Measurements from ENCODE around the gene HDAC10.
A peak's percentile ranks its signal among the peaks of the same experiment; 100 is the strongest.

HDAC10 gene

GRCh38 chr22:50280022-50280707 lies 29.1 kb upstream of the HDAC10 start:
- no peak overlapping the region for H3K4me3 ChIP-seq (ENCODE audit: low read depth, low read length)
- in situ Hi-C loops (cut with HindIII; ENCODE audit: low sequenced_read_pairs), result no loop called here
- TF ChIP-seq CTCF (IDR thresholded peaks at IDR 0.05; ENCODE audit: low read depth, low read length, missing control alignments), result no peak
- DNase-seq (ENCODE audit: low read depth), result no peak

- in situ Hi-C loops (cut with HindIII; ENCODE audit: low sequenced_read_pairs), result no loop called here
- no peak for DNase-seq (ENCODE audit: low read depth)
- TF ChIP-seq CTCF (IDR thresholded peaks at IDR 0.05; ENCODE audit: low read depth, low read length, missing control alignments), result no peak
- H3K4me3 ChIP-seq (ENCODE audit: low read depth, low read length), result no peak overlapping the region
Observed at GRCh38 chr22:50278956-50279619, 28.0 kb upstream of the HDAC10 start.

- in situ Hi-C loops (cut with HindIII; ENCODE audit: low sequenced_read_pairs), result no loop called here
- no peak for DNase-seq (ENCODE audit: low read depth)
- no peak for TF ChIP-seq CTCF (IDR thresholded peaks at IDR 0.05; ENCODE audit: low read depth, low read length, missing control alignments)
- no peak overlapping the region for H3K4me3 ChIP-seq (ENCODE audit: low read depth, low read length)
Observed at GRCh38 chr22:50278461-50278860, 27.4 kb upstream of the HDAC10 start.

- no peak for DNase-seq (ENCODE audit: low read depth)
- H3K4me3 ChIP-seq (ENCODE audit: low read depth, low read length), result no peak overlapping the region
- in situ Hi-C loops (cut with HindIII; ENCODE audit: low sequenced_read_pairs), result no loop called here
- no peak for TF ChIP-seq CTCF (IDR thresholded peaks at IDR 0.05; ENCODE audit: low read depth, low read length, missing control alignments)
Observed at GRCh38 chr22:50277761-50278160, 26.7 kb upstream of the HDAC10 start.

- peak; percentile 41 for TF ChIP-seq CTCF (IDR thresholded peaks at IDR 0.05; ENCODE audit: low read depth, low read length, missing control alignments)
- no peak overlapping the region for H3K4me3 ChIP-seq (ENCODE audit: low read depth, low read length)
- in situ Hi-C loops (cut with HindIII; ENCODE audit: low sequenced_read_pairs), result no loop called here
- DNase-seq (ENCODE audit: low read depth), result no peak
Observed at GRCh38 chr22:50276143-50276542, 25.1 kb upstream of the HDAC10 start.

GRCh38 chr22:50275181-50276055 lies 24.4 kb upstream of the HDAC10 start:
- DNase-seq (ENCODE audit: low read depth), result no peak
- in situ Hi-C loops (cut with HindIII; ENCODE audit: low sequenced_read_pairs), result no loop called here
- H3K4me3 ChIP-seq (ENCODE audit: low read depth, low read length), result no peak overlapping the region
- TF ChIP-seq CTCF (IDR thresholded peaks at IDR 0.05; ENCODE audit: low read depth, low read length, missing control alignments), result no peak
